ENCODE measurements around the gene EIF3K.

EIF3K gene

DNA sequence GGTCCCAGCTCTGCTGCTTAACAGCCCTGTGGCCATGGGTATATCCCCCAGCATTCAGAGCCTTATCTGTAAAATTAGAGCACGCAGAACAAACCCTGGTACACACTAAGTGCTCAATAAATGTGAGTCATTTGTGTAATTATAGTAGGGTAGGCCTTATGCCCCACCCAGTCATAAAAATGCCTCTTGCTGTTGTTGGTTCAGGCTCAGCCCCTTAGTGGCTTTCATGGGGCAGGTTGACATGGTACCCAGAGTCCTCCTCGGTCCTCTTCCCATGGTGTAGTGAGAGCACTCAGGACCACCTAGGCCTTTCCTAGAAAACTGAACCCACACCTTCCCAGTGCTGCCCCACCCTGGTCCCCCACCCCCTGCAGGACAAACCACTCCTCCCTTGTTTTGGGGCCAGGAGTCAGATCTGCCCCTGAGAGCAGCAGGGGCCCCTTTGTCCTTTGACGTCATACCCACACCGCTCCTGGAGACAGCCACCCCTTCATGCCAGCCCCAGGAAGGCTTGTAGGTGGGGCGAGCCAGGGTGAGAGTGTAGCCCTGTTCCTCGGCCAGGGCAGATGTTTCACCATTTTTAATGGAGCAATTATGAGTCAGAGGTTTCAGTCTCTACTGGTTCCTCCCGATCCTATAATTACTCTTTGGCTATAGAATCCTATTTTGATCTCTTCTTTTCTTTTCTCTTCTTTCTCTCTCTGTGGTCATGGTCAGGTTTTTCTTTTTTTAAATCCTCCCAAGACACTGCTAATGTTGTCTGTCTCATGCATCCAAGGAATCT, 65.3 kb downstream of the EIF3K start:
- no peak for DNase-seq (ENCODE audit: low spot score)

DNA sequence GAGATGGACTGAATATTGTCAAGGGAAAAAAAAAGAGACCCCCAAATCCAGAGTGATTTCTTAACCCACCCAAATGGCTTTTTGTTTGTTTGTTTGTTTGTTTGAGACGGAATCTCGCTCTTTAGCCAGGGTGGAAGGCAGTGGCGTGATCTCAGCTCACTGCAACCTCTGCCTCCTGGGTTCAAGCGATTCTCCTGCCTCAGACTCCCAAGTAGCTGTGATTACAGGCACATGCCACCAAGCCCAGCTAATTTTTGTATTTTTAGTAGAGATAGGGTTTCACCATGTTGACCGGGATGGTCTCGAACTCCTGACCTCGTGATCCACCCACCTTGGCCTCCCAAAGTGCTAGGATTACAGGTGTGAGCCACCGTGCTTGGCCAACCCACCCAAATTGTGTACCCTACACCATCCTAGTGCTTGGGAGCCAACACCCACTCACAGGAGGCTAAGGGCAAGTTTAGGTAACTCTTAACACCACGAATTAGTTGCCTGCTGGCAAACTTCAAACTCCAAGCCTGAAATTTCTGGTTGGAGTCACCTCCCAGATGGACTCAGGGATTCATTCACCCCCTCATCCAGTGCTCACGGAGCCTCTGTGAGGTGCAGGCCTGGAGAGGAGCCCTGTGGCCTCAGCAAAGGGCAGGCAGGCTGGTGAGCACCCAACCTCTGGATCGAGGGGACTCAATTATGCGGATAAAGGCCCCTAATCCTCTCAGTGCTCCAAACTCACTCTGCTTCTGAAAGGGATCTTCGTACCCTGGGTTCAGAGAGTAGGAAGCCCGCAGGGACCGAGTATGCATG, 66.1 kb downstream of the EIF3K start:
- no peak for DNase-seq (ENCODE audit: low spot score)

DNA sequence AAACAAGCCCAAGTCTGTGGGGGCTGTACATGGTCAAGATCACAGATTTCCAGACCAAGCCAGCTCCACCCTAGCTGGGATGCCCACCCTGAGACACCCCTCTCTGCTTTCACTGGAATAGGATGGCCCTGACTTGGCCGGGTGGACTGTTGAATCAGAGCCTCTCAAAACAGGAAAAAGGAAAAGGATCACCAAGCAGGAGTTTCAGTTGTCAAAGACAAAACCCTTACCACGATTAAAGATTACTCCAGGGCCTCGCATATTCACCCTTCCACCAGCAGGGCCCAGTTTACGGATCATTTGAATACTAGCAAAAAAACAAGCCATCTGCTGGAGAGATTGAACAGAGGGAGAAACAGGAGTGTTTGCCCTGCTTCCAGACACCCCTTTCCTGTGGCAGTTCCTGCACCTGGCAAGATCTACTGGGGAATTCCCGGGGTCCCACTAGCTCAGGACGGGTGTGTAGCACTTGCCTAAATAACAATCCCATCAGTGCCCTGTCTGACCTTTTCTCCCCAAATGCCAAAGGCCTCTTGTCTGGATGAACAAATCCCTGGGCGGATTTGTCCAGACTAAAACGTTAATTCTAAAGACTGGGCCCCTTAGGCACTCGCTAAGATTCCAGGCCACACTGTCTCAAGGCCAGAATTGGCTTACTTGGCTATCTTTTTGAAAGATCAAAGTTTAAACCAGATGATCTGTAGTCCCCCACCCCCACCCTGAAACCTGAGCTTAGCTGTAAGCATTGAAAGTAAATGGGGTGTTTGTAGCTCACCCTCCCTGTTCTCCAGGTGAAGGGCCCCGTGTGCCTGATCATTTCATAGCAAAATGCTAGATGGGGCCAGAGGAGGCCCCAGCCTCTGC, 66.9 kb downstream of the EIF3K start:
- no peak for DNase-seq (ENCODE audit: low spot score)

DNA sequence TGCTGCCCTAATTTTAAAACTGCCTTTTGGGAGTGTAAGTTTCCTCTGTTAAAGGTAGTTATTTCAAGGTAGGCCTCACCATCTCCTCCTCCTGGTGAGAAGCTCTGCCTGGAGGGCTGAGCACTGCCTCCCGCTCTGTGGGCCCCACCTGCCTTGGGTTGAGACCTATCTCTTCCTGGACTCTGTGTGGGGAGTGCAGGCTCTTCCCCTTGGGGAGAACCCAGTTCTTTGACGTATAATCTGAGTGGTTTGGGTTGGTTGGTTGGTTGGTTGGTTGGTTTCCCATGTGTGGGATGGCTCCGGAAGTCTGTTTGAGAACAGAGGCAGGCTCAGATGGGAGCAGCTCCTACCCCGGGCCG, 67.5 kb downstream of the EIF3K start:
- no peak for DNase-seq (ENCODE audit: low spot score)

Measured in HuH-7 (cell line).